ENCODE data around the gene NUTM2G.
"Not testable (repeated sequence)": the region's sequence is repeated elsewhere in the genome, so short reads cannot be mapped to it uniquely, and the experiment has no call there.

NUTM2G gene
- total RNA-seq = 0 to 0.07 (median 0) reads per million in 9 experiments

- H3K36me3 Mint-ChIP-seq (ENCODE audit: insufficient read depth); H3K27ac Mint-ChIP-seq; H3K9me3 Mint-ChIP-seq; H3K4me1 Mint-ChIP-seq (ENCODE audit: low read depth in 2 of 2); H3K4me3 Mint-ChIP-seq; ATAC-seq (replicated peaks); H3K27me3 Mint-ChIP-seq; DNase-seq: not testable (repeated sequence)
Measured at GRCh38 chr9:96928543-96928942, at the start of gene NUTM2G. Gene NUTM2G, plus strand, starts transcription at chr9:96928843. Its CDS starts 182 bp downstream, at chr9:96929025.

GRCh38 chr9:96883922-96884321 is 44.7 kb upstream of the NUTM2G start:
- Mint-ChIP-seq H3K36me3 (ENCODE audit: insufficient read depth) (no peaks in the 10 kb centered on the region), H3K4me1 (ENCODE audit: low read depth in 2 of 2) (no peaks in the 10 kb centered on the region), H3K4me3 (no peak overlapping the region), H3K27me3 (peaks cover 0 to 10% of the 10 kb centered on the region in 2 donors), H3K9me3 (no peaks in the 10 kb centered on the region), H3K27ac (no peak overlapping the region)
- ATAC-seq (replicated peaks) (no peak), DNase-seq (no peak)

GRCh38 chr9:96884443-96884842 is 44.2 kb upstream of the NUTM2G start:
- peaks cover 0 to 6% of the 10 kb centered on the region in 2 donors for H3K27me3 Mint-ChIP-seq
- H3K9me3 Mint-ChIP-seq = no peaks in the 10 kb centered on the region
- no peaks in the 10 kb centered on the region for H3K36me3 Mint-ChIP-seq (ENCODE audit: insufficient read depth)
- H3K27ac Mint-ChIP-seq = no peak overlapping the region
- no peak overlapping the region for H3K4me3 Mint-ChIP-seq
- H3K4me1 Mint-ChIP-seq (ENCODE audit: low read depth in 2 of 2) = no peaks in the 10 kb centered on the region
- ATAC-seq (replicated peaks) (no peak), DNase-seq (no peak)

GRCh38 chr9:96885424-96885823 is 43.2 kb upstream of the NUTM2G start:
- H3K4me1 Mint-ChIP-seq (ENCODE audit: low read depth in 2 of 2) = no peaks in the 10 kb centered on the region
- H3K27me3 Mint-ChIP-seq = no peaks in the 10 kb centered on the region
- no peaks in the 10 kb centered on the region for H3K9me3 Mint-ChIP-seq
- DNase-seq = no peak
- H3K36me3 Mint-ChIP-seq (ENCODE audit: insufficient read depth) = peaks cover 5% of the 10 kb centered on the region
- no peak for ATAC-seq (replicated peaks)
- H3K27ac Mint-ChIP-seq = no peak overlapping the region
- no peak overlapping the region for H3K4me3 Mint-ChIP-seq

GRCh38 chr9:96888591-96888990 is 40.1 kb upstream of the NUTM2G start:
- no peaks in the 10 kb centered on the region for H3K9me3 Mint-ChIP-seq
- no peak overlapping the region for H3K27ac Mint-ChIP-seq
- ATAC-seq (replicated peaks) (no peak), DNase-seq (no peak)
- no peaks in the 10 kb centered on the region for H3K4me1 Mint-ChIP-seq (ENCODE audit: low read depth in 2 of 2)
- no peak overlapping the region for H3K4me3 Mint-ChIP-seq
- peaks cover 5% of the 10 kb centered on the region for H3K36me3 Mint-ChIP-seq (ENCODE audit: insufficient read depth)
- H3K27me3 Mint-ChIP-seq = no peaks in the 10 kb centered on the region

GRCh38 chr9:96892131-96892530 is 36.5 kb upstream of the NUTM2G start:
- Mint-ChIP-seq H3K27ac (no peak overlapping the region), H3K4me1 (ENCODE audit: low read depth in 2 of 2) (no peaks in the 10 kb centered on the region), H3K9me3 (no peaks in the 10 kb centered on the region), H3K4me3 (no peak overlapping the region), H3K36me3 (ENCODE audit: insufficient read depth) (peaks cover 5% of the 10 kb centered on the region), H3K27me3 (no peaks in the 10 kb centered on the region)
- ATAC-seq (replicated peaks) (no peak), DNase-seq (no peak)

GRCh38 chr9:96900010-96900409 is 28.6 kb upstream of the NUTM2G start:
- H3K27ac Mint-ChIP-seq; H3K4me3 Mint-ChIP-seq; H3K27me3 Mint-ChIP-seq; ATAC-seq (replicated peaks); DNase-seq; H3K9me3 Mint-ChIP-seq; H3K4me1 Mint-ChIP-seq (ENCODE audit: low read depth in 2 of 2); H3K36me3 Mint-ChIP-seq (ENCODE audit: insufficient read depth): not testable (repeated sequence)

GRCh38 chr9:96904947-96905722 is 23.5 kb upstream of the NUTM2G start:
- not testable (repeated sequence) for H3K4me1 Mint-ChIP-seq (ENCODE audit: low read depth in 2 of 2); H3K4me3 Mint-ChIP-seq; DNase-seq; H3K27ac Mint-ChIP-seq; H3K36me3 Mint-ChIP-seq (ENCODE audit: insufficient read depth); ATAC-seq (replicated peaks); H3K27me3 Mint-ChIP-seq; H3K9me3 Mint-ChIP-seq

- not testable (repeated sequence) for H3K27me3 Mint-ChIP-seq; H3K27ac Mint-ChIP-seq; H3K4me1 Mint-ChIP-seq (ENCODE audit: low read depth in 2 of 2); H3K9me3 Mint-ChIP-seq; H3K36me3 Mint-ChIP-seq (ENCODE audit: insufficient read depth); H3K4me3 Mint-ChIP-seq; DNase-seq; ATAC-seq (replicated peaks)
Measured at GRCh38 chr9:96908479-96908878, 20.2 kb upstream of the NUTM2G start.

- H3K27ac Mint-ChIP-seq; H3K36me3 Mint-ChIP-seq (ENCODE audit: insufficient read depth); ATAC-seq (replicated peaks); H3K4me3 Mint-ChIP-seq; DNase-seq; H3K9me3 Mint-ChIP-seq; H3K4me1 Mint-ChIP-seq (ENCODE audit: low read depth in 2 of 2); H3K27me3 Mint-ChIP-seq: not testable (repeated sequence)
Measured at GRCh38 chr9:96915539-96915938, 13.1 kb upstream of the NUTM2G start.

GRCh38 chr9:96916531-96916930 is 12.1 kb upstream of the NUTM2G start:
- not testable (repeated sequence) for H3K4me1 Mint-ChIP-seq (ENCODE audit: low read depth in 2 of 2); H3K27me3 Mint-ChIP-seq; H3K36me3 Mint-ChIP-seq (ENCODE audit: insufficient read depth); H3K9me3 Mint-ChIP-seq; H3K4me3 Mint-ChIP-seq; ATAC-seq (replicated peaks); DNase-seq; H3K27ac Mint-ChIP-seq

GRCh38 chr9:96918550-96918949 is 10.1 kb upstream of the NUTM2G start:
- H3K27me3 Mint-ChIP-seq; ATAC-seq (replicated peaks); H3K36me3 Mint-ChIP-seq (ENCODE audit: insufficient read depth); H3K27ac Mint-ChIP-seq; H3K4me3 Mint-ChIP-seq; DNase-seq; H3K4me1 Mint-ChIP-seq (ENCODE audit: low read depth in 2 of 2); H3K9me3 Mint-ChIP-seq: not testable (repeated sequence)

GRCh38 chr9:96920803-96921202 is 7.8 kb upstream of the NUTM2G start:
- ATAC-seq (replicated peaks); H3K4me3 Mint-ChIP-seq; H3K27ac Mint-ChIP-seq; H3K27me3 Mint-ChIP-seq; H3K36me3 Mint-ChIP-seq (ENCODE audit: insufficient read depth); H3K4me1 Mint-ChIP-seq (ENCODE audit: low read depth in 2 of 2); H3K9me3 Mint-ChIP-seq; DNase-seq: not testable (repeated sequence)

- H3K27ac Mint-ChIP-seq; DNase-seq; H3K27me3 Mint-ChIP-seq; H3K4me1 Mint-ChIP-seq (ENCODE audit: low read depth in 2 of 2); H3K4me3 Mint-ChIP-seq; H3K9me3 Mint-ChIP-seq; ATAC-seq (replicated peaks); H3K36me3 Mint-ChIP-seq (ENCODE audit: insufficient read depth): not testable (repeated sequence)
Measured at GRCh38 chr9:96925587-96925986, 3.1 kb upstream of the NUTM2G start.

All from effector memory CD8-positive, alpha-beta T cell (primary cell).